HG02840 (cell line): ENCODE results near the gene MAGED4B.
"Not testable (repeated sequence)": the region's sequence is repeated elsewhere in the genome, so short reads cannot be mapped to it uniquely, and the experiment has no call there.

ENCODE experiments used
- ATAC-seq: cut with Tn5 transposase; IDR thresholded peaks from one replicate; pipeline ENCODE4 v1.9.1; 2021; ENCODE audit warnings: mild to moderate bottlenecking, moderate library complexity, moderate number of reproducible peaks; ENCODE audit not compliant: unreplicated experiment, low FRiP score

The MAGED4B gene

GRCh38 chrX:52068666-52069640, at the start of gene MAGED4B:
TSS of gene MAGED4B (minus strand) at chrX:52069183. CDS start at chrX:52068172, 1,011 bp downstream.
- not testable (repeated sequence) for ATAC-seq

- ATAC-seq = no peak
Measured at GRCh38 chrX:52118262-52118661, 49.3 kb upstream of the MAGED4B start.

- ATAC-seq = no peak
Measured at GRCh38 chrX:52082578-52082977, 13.6 kb upstream of the MAGED4B start.

GRCh38 chrX:52078131-52078530, 9.1 kb upstream of the MAGED4B start:
- ATAC-seq = no peak

- ATAC-seq = not testable (repeated sequence)
Measured at GRCh38 chrX:52042288-52042687, 26.7 kb downstream of the MAGED4B start.

- ATAC-seq = no peak
Measured at GRCh38 chrX:52034211-52034610, 34.8 kb downstream of the MAGED4B start.

GRCh38 chrX:52031371-52031770, 37.6 kb downstream of the MAGED4B start:
- ATAC-seq = no peak

GRCh38 chrX:52015794-52016193, 53.2 kb downstream of the MAGED4B start:
- ATAC-seq = no peak
